ENCODE data around the gene SUPT5H. TPM values are rescaled to one million over a fixed set of nuclear protein-coding genes. Genes with fewer than 3 reads are reported as not detected.
A peak's percentile ranks its signal among the peaks of the same experiment; 100 is the strongest.

SUPT5H gene
- total and polyA plus RNA-seq, 2 of the 4 experiments (the other 2 are of a cell fraction): 75.3 to 116 TPM

- no peak overlapping the region for H4K91ac ChIP-seq (ENCODE audit: insufficient read depth, low read depth, low read length)
- H3K18ac ChIP-seq (ENCODE audit: low read depth, low read length): no peak overlapping the region
- H2BK20ac ChIP-seq (ENCODE audit: low read depth, low read length): no peak overlapping the region
- no peak overlapping the region for H2BK120ac ChIP-seq (ENCODE audit: low read depth, low read length)
- intact Hi-C loops (cut with micrococcal nuclease) (no loop called here), dilution Hi-C loops (cut with HindIII; ENCODE audit: low sequenced_read_pairs, unreplicated experiment) (no loop called here), in situ Hi-C loops (cut with MboI; ENCODE audit: low sequenced_read_pairs) (no loop called here)
- H3K9me3 ChIP-seq (ENCODE audit: control insufficient read depth, insufficient read depth, low read length): no peaks in the 10 kb centered on the region
- no peak overlapping the region for H3K56ac ChIP-seq (ENCODE audit: extremely low read depth, insufficient read depth, low read length)
- H3K4me2 ChIP-seq (ENCODE audit: low read depth, low read length): no peak overlapping the region
- no peak overlapping the region for H3K9ac ChIP-seq (ENCODE audit: low read depth, low read length)
- H3K14ac ChIP-seq (replicated peaks; ENCODE audit: low read depth, low read length): no peak overlapping the region
- peak; percentile 66 for ATAC-seq (ENCODE audit: low read depth)
- H3K4me3 ChIP-seq (ENCODE audit: insufficient read depth, low read depth, low read length): no peak overlapping the region
- no peak overlapping the region for H3K27ac ChIP-seq (ENCODE audit: insufficient read depth, low read length)
- H4K5ac ChIP-seq (ENCODE audit: low read depth, low read length): no peak overlapping the region
- H3K36me3 ChIP-seq (ENCODE audit: control insufficient read depth, insufficient read depth, low read length): no peaks in the 10 kb centered on the region
- H3K4me1 ChIP-seq (ENCODE audit: control insufficient read depth, insufficient read depth, low read length): peaks cover 3% of the 10 kb centered on the region; the same call in 1 of the 2 replicates
- H3K9me1 ChIP-seq (ENCODE audit: insufficient read depth, low read length): no peaks in the 10 kb centered on the region; the same call in 1 of the 2 replicates
- peak overlapping the region in 1 of 2 experiments; percentile 27; a peak in 1 of 4 replicates for H4K8ac ChIP-seq (ENCODE audit: low read depth in 2 of 2, low read length in 2 of 2)
- H2AK9ac ChIP-seq (replicated peaks; ENCODE audit: low read depth, low read length, poor library complexity): no peak overlapping the region
- 29% methylated on average over 11 of the region's 69 CpGs; no CpG with 5 or more reads in 1 of the 2 experiments for WGBS, 2 experiments (ENCODE audit: extremely low coverage in 2 of 2, insufficient read length in 1 of 2)
- no peak overlapping the region for H3K23ac ChIP-seq (ENCODE audit: low read depth, low read length)
- H3K27me3 ChIP-seq (ENCODE audit: control insufficient read depth, insufficient read depth, low read length): peaks cover 48% of the 10 kb centered on the region
- peak overlapping the region; percentile 90 for H2AFZ ChIP-seq (replicated peaks; ENCODE audit: low read length, poor library complexity)
- no peak overlapping the region for H2BK15ac ChIP-seq (ENCODE audit: low read depth, low read length)
- no peaks in the 10 kb centered on the region for H3K79me1 ChIP-seq (ENCODE audit: low read depth in 1 of 2, low read length in 2 of 2)
- H3K4ac ChIP-seq (ENCODE audit: low read depth, low read length): no peak overlapping the region
- no peak overlapping the region for H2BK5ac ChIP-seq (ENCODE audit: low read depth, low read length, poor library complexity, severe bottlenecking)
- BruUV-seq (replicated peaks): no TSS peak
- no peak overlapping the region for H2AK5ac ChIP-seq (ENCODE audit: low read depth, low read length)
- POLR2A ChIA-PET (ENCODE audit: unreplicated experiment): no interaction called here
- CTCF ChIA-PET: interaction anchor here (0.6 to 0.7 kb wide), 2 partner anchors 13 to 62 kb away, joined by 4 to 6 read pairs; no protein-coding TSS in a partner anchor
- peak; percentile 73 for DNase-seq
- no peaks in the 10 kb centered on the region for H4K20me1 ChIP-seq (ENCODE audit: insufficient read depth, low read length)
- peak; percentile 47 for TF ChIP-seq SMC3 (IDR thresholded peaks at IDR 0.05; ENCODE audit: low read depth, low read length)
- TF ChIP-seq ELK1 (IDR thresholded peaks at IDR 0.05; ENCODE audit: borderline replicate concordance, low read depth, low read length): no peak
- TF ChIP-seq MAFK (IDR thresholded peaks at IDR 0.05; ENCODE audit: low read depth, low read length): no peak
- TF ChIP-seq BHLHE40 (IDR thresholded peaks at IDR 0.05; ENCODE audit: low read depth, low read length): 0 out of 2 replicates have a peak, but pooled peaks have one; percentile 50
- peak; percentile 87 for TF ChIP-seq CTCF (conservative IDR thresholded peaks at IDR 0.05; ENCODE audit: low read depth, low read length)
- no peak for TF ChIP-seq MXI1 (IDR thresholded peaks at IDR 0.05; ENCODE audit: borderline replicate concordance, low read depth, low read length)
- TF ChIP-seq NFE2L2 (IDR thresholded peaks at IDR 0.05; ENCODE audit: low read depth, low read length): no peak
- no peak for TF ChIP-seq RFX5 (IDR thresholded peaks at IDR 0.05; ENCODE audit: low read depth, low read length)
- TF ChIP-seq RAD21 (IDR thresholded peaks at IDR 0.05; ENCODE audit: low read length): peak; percentile 25
- no peak for TF ChIP-seq CEBPB (IDR thresholded peaks at IDR 0.05; ENCODE audit: low read depth, low read length)
- TF ChIP-seq RCOR1 (IDR thresholded peaks at IDR 0.05; ENCODE audit: insufficient replicate concordance, low read length): no peak
- TF ChIP-seq FOS (IDR thresholded peaks at IDR 0.05; ENCODE audit: low read depth, low read length): no peak
- 0 out of 2 replicates have a peak, but pooled peaks have one; percentile 25 for TF ChIP-seq MAZ (IDR thresholded peaks at IDR 0.05; ENCODE audit: borderline replicate concordance, low read depth, low read length)
- no peak for TF ChIP-seq POLR2A (IDR thresholded peaks at IDR 0.05; ENCODE audit: low read depth, low read length)
Measured at GRCh38 chr19:39502640-39503417, 57.4 kb downstream of the SUPT5H start.
